Measurements from ENCODE around the gene LAG3.

DNA sequence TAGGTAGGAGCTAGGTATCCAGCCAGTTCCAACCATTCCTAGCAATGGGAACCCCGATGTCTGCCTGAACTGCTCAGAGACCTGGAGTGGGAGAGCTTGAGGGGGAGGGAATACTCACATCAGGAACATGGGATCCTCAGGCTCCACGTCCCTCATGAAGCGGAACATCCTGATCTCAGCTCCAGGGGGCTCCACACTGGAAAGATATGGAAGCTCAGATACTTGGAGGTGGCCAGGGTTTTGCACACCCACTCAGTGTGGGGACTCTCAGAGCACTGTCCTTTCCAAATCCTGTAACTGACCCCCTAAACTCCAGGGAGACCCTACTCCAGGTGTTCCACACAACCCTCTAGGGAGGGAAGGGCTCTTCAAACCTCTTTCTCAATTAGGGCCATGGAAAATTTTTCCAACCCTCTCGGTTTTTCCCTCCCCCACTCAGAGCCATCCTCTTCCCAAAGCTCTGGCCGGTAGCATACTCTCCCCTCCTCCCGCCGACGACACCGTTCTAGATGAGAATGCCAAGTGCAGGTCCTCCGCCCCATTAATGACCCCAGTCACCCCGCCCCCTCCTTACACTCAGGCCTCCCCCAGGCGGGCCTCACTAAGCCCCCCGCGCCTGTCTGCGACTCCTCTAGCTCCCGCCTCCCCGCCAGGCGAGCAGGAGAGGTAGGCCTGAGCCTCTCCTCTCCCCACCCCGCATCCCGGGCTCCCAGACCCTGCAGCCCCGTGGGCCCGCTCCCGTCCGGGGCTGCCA, 20.0 kb upstream of the LAG3 start:
- TF ChIP-seq SPI1 (IDR thresholded peaks at IDR 0.05; ENCODE audit: borderline replicate concordance, insufficient read depth, low read depth, low read length) (no peak), CTCF (IDR thresholded peaks at IDR 0.05 in 2 of 3, conservative IDR thresholded peaks at IDR 0.05 in 1 of 3; ENCODE audit: control insufficient read depth in 2 of 3, extremely low read depth in 1 of 3, insufficient read depth in 1 of 3, low read depth in 3 of 3, low read length in 3 of 3) (no peak), RAD51 (IDR thresholded peaks at IDR 0.05) (no peak), ZBED1 (IDR thresholded peaks at IDR 0.05; ENCODE audit: borderline replicate concordance) (no peak), EZH2 (IDR thresholded peaks at IDR 0.05; ENCODE audit: borderline replicate concordance, control insufficient read depth, low read depth, low read length) (no peak), POLR2AphosphoS5 (IDR thresholded peaks at IDR 0.05; ENCODE audit: low read length) (no peak), MEF2A (IDR thresholded peaks at IDR 0.05; ENCODE audit: insufficient read depth, low read depth, low read length) (no peak)
- TF ChIP-seq, protein P1, sequence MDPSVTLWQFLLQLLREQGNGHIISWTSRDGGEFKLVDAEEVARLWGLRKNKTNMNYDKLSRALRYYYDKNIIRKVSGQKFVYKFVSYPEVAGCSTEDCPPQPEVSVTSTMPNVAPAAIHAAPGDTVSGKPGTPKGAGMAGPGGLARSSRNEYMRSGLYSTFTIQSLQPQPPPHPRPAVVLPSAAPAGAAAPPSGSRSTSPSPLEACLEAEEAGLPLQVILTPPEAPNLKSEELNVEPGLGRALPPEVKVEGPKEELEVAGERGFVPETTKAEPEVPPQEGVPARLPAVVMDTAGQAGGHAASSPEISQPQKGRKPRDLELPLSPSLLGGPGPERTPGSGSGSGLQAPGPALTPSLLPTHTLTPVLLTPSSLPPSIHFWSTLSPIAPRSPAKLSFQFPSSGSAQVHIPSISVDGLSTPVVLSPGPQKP (IDR thresholded peaks at IDR 0.05; ENCODE audit: low read depth, low read length) = no peak

Data from GM12878 (cell line).